K562 (cell line): ENCODE measurements around the gene AP3M1. TPM values are rescaled to one million over a fixed set of nuclear protein-coding genes. Genes with fewer than 3 reads are reported as not detected.

Experiments used
- C11orf30 ChIP-seq: fragments of 450-650 bp; IDR thresholded peaks from 2 replicates; pipeline ENCODE4 v1.6.1; 2016; ENCODE audit warnings: low read depth, mild to moderate bottlenecking
- CHD4 ChIP-seq: fragments of 200-600 bp; sonication (generic); IDR thresholded peaks from 3 replicates; pipeline ENCODE4 v1.6.1; 2012; ENCODE audit warnings: low read depth, mild to moderate bottlenecking, mixed read lengths, low read length, inconsistent platforms; ENCODE audit not compliant: insufficient read depth, insufficient replicate concordance, poor library complexity, severe bottlenecking
- ESRRA ChIP-seq: fragments of 450-650 bp; IDR thresholded peaks from 2 replicates; pipeline ENCODE4 v1.6.1; 2014; ENCODE audit warnings: low read depth, mild to moderate bottlenecking, moderate library complexity, borderline replicate concordance
- GATAD2A ChIP-seq: fragments of 450-650 bp; IDR thresholded peaks from 2 replicates; pipeline ENCODE4 v1.6.1; 2017
- MXI1 ChIP-seq: IDR thresholded peaks from 2 replicates; pipeline ENCODE4 v1.6.1; 2011; ENCODE audit warnings: low read depth, mild to moderate bottlenecking, improper control_type of control experiment, low read length
- NUFIP1 ChIP-seq: fragments of 450-650 bp; IDR thresholded peaks from 2 replicates; pipeline ENCODE4 v1.6.1; 2018; ENCODE audit not compliant: partially characterized antibody
- PHB ChIP-seq: fragments of 250-450 bp; sonication (Bioruptor Pico); IDR thresholded peaks from 2 replicates; pipeline ENCODE4 v1.5.0; 2021
- PHF20 ChIP-seq: fragments of 450-650 bp; IDR thresholded peaks from 2 replicates; pipeline ENCODE4 v1.6.1; 2018; ENCODE audit not compliant: partially characterized antibody
- PTRF ChIP-seq: fragments of 450-650 bp; IDR thresholded peaks from 2 replicates; pipeline ENCODE4 v1.6.1; 2016; ENCODE audit warnings: mild to moderate bottlenecking, missing genetic modification characterization, missing compliant biosample characterization
- RBM39 ChIP-seq: fragments of 200-400 bp; formaldehyde crosslinking; optimal IDR thresholded peaks from 2 replicates; pipeline ENCODE3; 2018; ENCODE audit warnings: low read depth, low read length
- RUNX1 ChIP-seq: sonication (generic); IDR thresholded peaks from 2 replicates; pipeline ENCODE4 v1.6.1; 2016; ENCODE audit warnings: antibody characterized with exemption, low read depth
- TARDBP ChIP-seq: fragments of 450-650 bp; IDR thresholded peaks from 2 replicates; pipeline ENCODE4 v1.6.1; 2016
- XRCC4 ChIP-seq: IDR thresholded peaks from one replicate; pipeline ENCODE4 v1.6.1; 2011; ENCODE audit not compliant: insufficient read depth, insufficient read length; ENCODE audit errors: extremely low read depth
- ZNF134 ChIP-seq: fragments of 250-450 bp; sonication (Bioruptor Pico); conservative IDR thresholded peaks from 2 replicates; pipeline ENCODE4 v1.4.0; 2020
- ZNF143 ChIP-seq: sonication (generic); formaldehyde crosslinking; IDR thresholded peaks from 2 replicates; pipeline ENCODE4 v1.9.0; 2022; ENCODE audit warnings: mild to moderate bottlenecking, missing genetic modification reagents
- ZNF586 ChIP-seq: fragments of 450-650 bp; formaldehyde crosslinking; conservative IDR thresholded peaks from 2 replicates; pipeline ENCODE4 v1.4.0; 2020; ENCODE audit warnings: mild to moderate bottlenecking, moderate library complexity
- ZNF699 ChIP-seq: fragments of 250-450 bp; sonication (Bioruptor Pico); IDR thresholded peaks from 2 replicates; pipeline ENCODE4 v1.8.0; 2021; ENCODE audit warnings: mild to moderate bottlenecking, moderate library complexity; ENCODE audit not compliant: insufficient replicate concordance
- polyA plus RNA-seq, 8 experiments: library from polyadenylated mRNA; depleted of rRNA in 4 of 8; stranded (reverse) in 5 of 8; unstranded in 3 of 8; fragments of >200 nt; fragmentation: Nextera tagmentation in 2 of 8; fragmentation: Illumina TruSeq in 1 of 8; extraction: Ambion mirVana in 2 of 8; extraction: Trizol in 1 of 8; gene quantifications; 2 replicates each; pipeline versions ENCODE4 v1.2.1 to v1.2.3, GENCODE V29; 2011 to 2014; ENCODE audit warnings: inconsistent platforms in 1 of 8, missing spikeins in 1 of 8
- total RNA-seq, 7 experiments: library from RNA; depleted of rRNA in 6 of 7; stranded (reverse); fragments of >200 nt in 6 of 7; fragmentation: Illumina TruSeq in 2 of 7; extraction: Trizol in 2 of 7; gene quantifications; 2 replicates each; pipeline versions ENCODE4 v1.2.1 to v1.2.3, GENCODE V29; 2011 to 2021; ENCODE audit warnings: low replicate concordance in 1 of 7
- TF ChIP-seq, protein P1 (sequence below): sonication (generic); formaldehyde crosslinking; IDR thresholded peaks from 2 replicates; pipeline ENCODE4 v1.8.1; 2023; ENCODE audit warnings: mild to moderate bottlenecking, missing genetic modification reagents
- TF ChIP-seq, protein P2 (sequence below): fragments of 250-450 bp; sonication (Bioruptor Pico); IDR thresholded peaks from 2 replicates; pipeline ENCODE4 v1.5.1; 2021; ENCODE audit warnings: mild to moderate bottlenecking
- TF ChIP-seq, protein P3 (sequence below): fragments of 250-450 bp; sonication (Bioruptor Pico); IDR thresholded peaks from 2 replicates; pipeline ENCODE4 v1.5.0; 2021
- TF ChIP-seq, protein P4 (sequence below): conservative IDR thresholded peaks from 2 replicates; pipeline ENCODE4 v1.6.1; 2011; ENCODE audit warnings: low read depth, mild to moderate bottlenecking, low read length; ENCODE audit not compliant: control insufficient read depth

Gene AP3M1
- total and polyA plus RNA-seq, 9 of the 15 experiments (the other 6 are each of a cell fraction or from before 2014, with no cell fraction given) = 44.3 to 135 (median 67.6) TPM

DNA sequence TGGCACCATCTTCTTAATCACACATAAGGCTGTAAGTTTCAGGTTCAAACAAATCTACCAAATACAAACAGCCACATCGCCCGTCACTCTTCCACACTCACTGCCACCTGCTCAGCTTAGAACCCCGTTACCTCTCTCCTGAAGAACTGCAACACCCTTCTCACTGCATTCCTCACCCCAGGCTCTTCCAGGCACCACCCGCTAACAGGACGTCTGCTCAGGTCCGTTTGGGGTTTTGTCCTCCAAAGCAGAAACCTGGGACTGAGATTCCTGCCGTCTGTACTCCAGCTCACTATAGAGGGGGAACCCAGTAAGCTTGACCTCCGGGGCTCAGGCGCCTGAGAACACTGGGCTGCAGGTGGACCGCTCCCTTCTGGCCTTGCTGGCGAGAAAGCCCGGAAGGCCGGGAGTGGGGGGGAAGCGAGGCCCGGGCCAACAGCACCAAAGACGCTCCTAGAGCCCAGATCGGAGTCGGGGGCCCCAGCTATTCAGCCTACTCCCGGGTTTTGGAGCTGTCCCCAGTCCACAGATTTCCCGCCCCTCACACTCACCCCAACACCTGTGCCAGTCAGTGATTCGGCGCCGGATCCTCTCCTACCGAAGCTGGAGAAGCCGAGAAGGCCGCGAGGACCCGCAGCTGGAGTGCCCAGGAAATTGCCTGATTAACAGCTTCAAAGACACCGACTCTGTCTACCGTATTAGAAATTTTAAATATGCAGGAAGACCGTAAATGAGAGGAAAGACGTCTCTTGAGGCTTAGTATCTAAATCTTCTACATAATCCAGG lies at the start of gene AP3M1 (continued):
- TF ChIP-seq, protein P1, sequence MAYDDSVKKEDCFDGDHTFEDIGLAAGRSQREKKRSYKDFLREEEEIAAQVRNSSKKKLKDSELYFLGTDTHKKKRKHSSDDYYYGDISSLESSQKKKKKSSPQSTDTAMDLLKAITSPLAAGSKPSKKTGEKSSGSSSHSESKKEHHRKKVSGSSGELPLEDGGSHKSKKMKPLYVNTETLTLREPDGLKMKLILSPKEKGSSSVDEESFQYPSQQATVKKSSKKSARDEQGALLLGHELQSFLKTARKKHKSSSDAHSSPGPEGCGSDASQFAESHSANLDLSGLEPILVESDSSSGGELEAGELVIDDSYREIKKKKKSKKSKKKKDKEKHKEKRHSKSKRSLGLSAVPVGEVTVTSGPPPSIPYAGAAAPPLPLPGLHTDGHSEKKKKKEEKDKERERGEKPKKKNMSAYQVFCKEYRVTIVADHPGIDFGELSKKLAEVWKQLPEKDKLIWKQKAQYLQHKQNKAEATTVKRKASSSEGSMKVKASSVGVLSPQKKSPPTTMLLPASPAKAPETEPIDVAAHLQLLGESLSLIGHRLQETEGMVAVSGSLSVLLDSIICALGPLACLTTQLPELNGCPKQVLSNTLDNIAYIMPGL (CRISPR knock-in tag) = no peak
- no peak for TF ChIP-seq XRCC4
- TF ChIP-seq, protein P2, sequence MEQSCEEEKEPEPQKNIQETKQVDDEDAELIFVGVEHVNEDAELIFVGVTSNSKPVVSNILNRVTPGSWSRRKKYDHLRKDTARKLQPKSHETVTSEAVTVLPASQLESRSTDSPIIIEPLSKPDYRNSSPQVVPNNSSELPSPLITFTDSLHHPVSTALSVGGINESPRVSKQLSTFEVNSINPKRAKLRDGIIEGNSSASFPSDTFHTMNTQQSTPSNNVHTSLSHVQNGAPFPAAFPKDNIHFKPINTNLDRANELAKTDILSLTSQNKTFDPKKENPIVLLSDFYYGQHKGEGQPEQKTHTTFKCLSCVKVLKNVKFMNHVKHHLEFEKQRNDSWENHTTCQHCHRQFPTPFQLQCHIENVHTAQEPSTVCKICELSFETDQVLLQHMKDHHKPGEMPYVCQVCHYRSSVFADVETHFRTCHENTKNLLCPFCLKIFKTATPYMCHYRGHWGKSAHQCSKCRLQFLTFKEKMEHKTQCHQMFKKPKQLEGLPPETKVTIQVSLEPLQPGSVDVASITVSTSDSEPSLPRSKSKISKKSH (CRISPR knock-in tag) = no peak
- TF ChIP-seq, protein P3, sequence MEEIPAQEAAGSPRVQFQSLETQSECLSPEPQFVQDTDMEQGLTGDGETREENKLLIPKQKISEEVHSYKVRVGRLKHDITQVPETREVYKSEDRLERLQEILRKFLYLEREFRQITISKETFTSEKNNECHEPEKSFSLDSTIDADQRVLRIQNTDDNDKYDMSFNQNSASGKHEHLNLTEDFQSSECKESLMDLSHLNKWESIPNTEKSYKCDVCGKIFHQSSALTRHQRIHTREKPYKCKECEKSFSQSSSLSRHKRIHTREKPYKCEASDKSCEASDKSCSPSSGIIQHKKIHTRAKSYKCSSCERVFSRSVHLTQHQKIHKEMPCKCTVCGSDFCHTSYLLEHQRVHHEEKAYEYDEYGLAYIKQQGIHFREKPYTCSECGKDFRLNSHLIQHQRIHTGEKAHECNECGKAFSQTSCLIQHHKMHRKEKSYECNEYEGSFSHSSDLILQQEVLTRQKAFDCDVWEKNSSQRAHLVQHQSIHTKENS (CRISPR knock-in tag) = no peak
- peak; percentile 67 for TF ChIP-seq RBM39
- TF ChIP-seq, protein P4, sequence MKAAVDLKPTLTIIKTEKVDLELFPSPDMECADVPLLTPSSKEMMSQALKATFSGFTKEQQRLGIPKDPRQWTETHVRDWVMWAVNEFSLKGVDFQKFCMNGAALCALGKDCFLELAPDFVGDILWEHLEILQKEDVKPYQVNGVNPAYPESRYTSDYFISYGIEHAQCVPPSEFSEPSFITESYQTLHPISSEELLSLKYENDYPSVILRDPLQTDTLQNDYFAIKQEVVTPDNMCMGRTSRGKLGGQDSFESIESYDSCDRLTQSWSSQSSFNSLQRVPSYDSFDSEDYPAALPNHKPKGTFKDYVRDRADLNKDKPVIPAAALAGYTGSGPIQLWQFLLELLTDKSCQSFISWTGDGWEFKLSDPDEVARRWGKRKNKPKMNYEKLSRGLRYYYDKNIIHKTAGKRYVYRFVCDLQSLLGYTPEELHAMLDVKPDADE = no peak
- TF ChIP-seq PHF20 = peak; percentile 95
- no peak for TF ChIP-seq RUNX1
- no peak for TF ChIP-seq PHB
- TF ChIP-seq ZNF586 (CRISPR knock-in tag) = no peak
- TF ChIP-seq NUFIP1 = no peak
- TF ChIP-seq GATAD2A = 0 out of 2 replicates have a peak, but pooled peaks have one; percentile 15
- no peak for TF ChIP-seq PTRF (tag)
- peak; percentile 47 for TF ChIP-seq C11orf30
- TF ChIP-seq ESRRA = no peak; the same call in 1 of the 2 replicates
- no peak for TF ChIP-seq ZNF134
- TF ChIP-seq CHD4 = no peak
- TF ChIP-seq MXI1 = no peak
- TF ChIP-seq TARDBP = no peak
- no peak for TF ChIP-seq ZNF699 (CRISPR knock-in tag)
- TF ChIP-seq ZNF143 (CRISPR knock-in tag) = peak; percentile 34; the same call in 1 of the 2 replicates
